ENCODE results near the gene PELI2.

DNA sequence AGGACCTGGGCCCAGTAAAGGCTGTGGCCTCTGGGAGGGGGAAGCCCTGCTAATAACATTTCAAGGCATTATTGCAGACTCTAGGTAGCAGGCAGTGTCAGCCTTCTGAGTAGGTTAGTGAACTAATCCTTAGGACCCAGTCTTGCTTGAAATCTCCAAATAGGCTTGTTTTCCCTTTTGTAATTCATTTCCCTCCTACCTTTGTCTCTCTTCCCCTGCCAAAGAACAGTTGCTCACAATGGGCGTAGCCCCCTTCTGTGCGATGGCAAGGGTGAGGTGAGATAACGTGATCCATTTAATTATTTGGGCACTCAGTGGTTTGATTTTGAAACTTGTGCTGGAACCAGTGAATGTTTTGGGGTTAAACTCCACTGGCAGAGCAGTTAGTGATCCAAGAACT is 10.9 kb downstream of the PELI2 start:
- TF ChIP-seq, protein P1, sequence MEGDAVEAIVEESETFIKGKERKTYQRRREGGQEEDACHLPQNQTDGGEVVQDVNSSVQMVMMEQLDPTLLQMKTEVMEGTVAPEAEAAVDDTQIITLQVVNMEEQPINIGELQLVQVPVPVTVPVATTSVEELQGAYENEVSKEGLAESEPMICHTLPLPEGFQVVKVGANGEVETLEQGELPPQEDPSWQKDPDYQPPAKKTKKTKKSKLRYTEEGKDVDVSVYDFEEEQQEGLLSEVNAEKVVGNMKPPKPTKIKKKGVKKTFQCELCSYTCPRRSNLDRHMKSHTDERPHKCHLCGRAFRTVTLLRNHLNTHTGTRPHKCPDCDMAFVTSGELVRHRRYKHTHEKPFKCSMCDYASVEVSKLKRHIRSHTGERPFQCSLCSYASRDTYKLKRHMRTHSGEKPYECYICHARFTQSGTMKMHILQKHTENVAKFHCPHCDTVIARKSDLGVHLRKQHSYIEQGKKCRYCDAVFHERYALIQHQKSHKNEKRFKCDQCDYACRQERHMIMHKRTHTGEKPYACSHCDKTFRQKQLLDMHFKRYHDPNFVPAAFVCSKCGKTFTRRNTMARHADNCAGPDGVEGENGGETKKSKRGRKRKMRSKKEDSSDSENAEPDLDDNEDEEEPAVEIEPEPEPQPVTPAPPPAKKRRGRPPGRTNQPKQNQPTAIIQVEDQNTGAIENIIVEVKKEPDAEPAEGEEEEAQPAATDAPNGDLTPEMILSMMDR (IDR thresholded peaks at IDR 0.05), result no peak
- TF ChIP-seq POLR2A (IDR thresholded peaks at IDR 0.05), result no peak
